Effector memory CD8-positive, alpha-beta T cell (primary cell): ENCODE data around the gene FGF12.

Experiments
- ATAC-seq: fragments of 150-1000 bp; cut with Tn5 transposase; replicated peaks from 2 replicates; pipeline ENCODE4 v1.10.0; 2021; ENCODE audit warnings: mild to moderate bottlenecking, moderate library complexity
- DNase-seq, 3 experiments: peaks; one replicate each; pipeline ENCODE4 v3.0.0; 2021
- H3K27ac Mint-ChIP-seq, 2 donors: one replicate each; pipeline ENCODE4 v1.8.0; 2022; ENCODE audit warnings: mild to moderate bottlenecking in 2 of 2, mixed read lengths in 2 of 2, moderate library complexity in 2 of 2
- H3K27me3 Mint-ChIP-seq, 2 donors: one replicate each; pipeline ENCODE4 v1.8.0; 2022; ENCODE audit warnings: mixed read lengths in 2 of 2
- H3K36me3 Mint-ChIP-seq: one replicate; pipeline ENCODE4 v1.8.0; 2022; ENCODE audit warnings: mild to moderate bottlenecking, moderate library complexity, mixed read lengths; ENCODE audit not compliant: insufficient read depth
- H3K4me1 Mint-ChIP-seq, 2 donors: one replicate each; pipeline ENCODE4 v1.8.0; 2022; ENCODE audit warnings: low read depth in 2 of 2, mixed read lengths in 2 of 2
- H3K4me3 Mint-ChIP-seq, 2 donors: one replicate each; pipeline ENCODE4 v1.8.0; 2022; ENCODE audit warnings: mild to moderate bottlenecking in 2 of 2, mixed read lengths in 2 of 2, moderate library complexity in 2 of 2
- H3K9me3 Mint-ChIP-seq, 2 donors: one replicate each; pipeline ENCODE4 v1.8.0; 2022; ENCODE audit warnings: mixed read lengths in 2 of 2

The FGF12 gene

GRCh38 chr3:192563417-192563816 lies 163.9 kb downstream of the FGF12 start:
- Mint-ChIP-seq H3K27ac (no peak overlapping the region), H3K9me3 (no peaks in the 10 kb centered on the region), H3K4me1 (no peaks in the 10 kb centered on the region), H3K27me3 (no peaks in the 10 kb centered on the region), H3K36me3 (no peaks in the 10 kb centered on the region), H3K4me3 (no peak overlapping the region)
- DNase-seq (no peak), ATAC-seq (no peak)

GRCh38 chr3:192553707-192554106 lies 173.6 kb downstream of the FGF12 start:
- H3K9me3 Mint-ChIP-seq, result peaks cover 12 to 13% of the 10 kb centered on the region in 2 donors
- no peak for ATAC-seq
- no peaks in the 10 kb centered on the region for H3K27me3 Mint-ChIP-seq
- H3K27ac Mint-ChIP-seq, result no peak overlapping the region
- H3K4me1 Mint-ChIP-seq, result no peaks in the 10 kb centered on the region
- H3K36me3 Mint-ChIP-seq, result no peaks in the 10 kb centered on the region
- no peak for DNase-seq
- H3K4me3 Mint-ChIP-seq, result no peak overlapping the region

- no peak for DNase-seq
- Mint-ChIP-seq H3K27ac (no peak overlapping the region), H3K4me3 (no peak overlapping the region), H3K9me3 (peaks cover 12 to 13% of the 10 kb centered on the region in 2 donors), H3K36me3 (no peaks in the 10 kb centered on the region), H3K27me3 (no peaks in the 10 kb centered on the region), H3K4me1 (no peaks in the 10 kb centered on the region)
- no peak for ATAC-seq
Observed at GRCh38 chr3:192550356-192550755, 177.0 kb downstream of the FGF12 start.

- H3K4me1 Mint-ChIP-seq, result no peaks in the 10 kb centered on the region
Observed at GRCh38 chr3:192545333-192545732, 182.0 kb downstream of the FGF12 start.

GRCh38 chr3:192543163-192543562 lies 184.2 kb downstream of the FGF12 start:
- Mint-ChIP-seq H3K4me1 (no peaks in the 10 kb centered on the region), H3K36me3 (no peaks in the 10 kb centered on the region), H3K27me3 (no peaks in the 10 kb centered on the region), H3K9me3 (peaks cover 0 to 12% of the 10 kb centered on the region in 2 donors), H3K27ac (no peak overlapping the region), H3K4me3 (no peak overlapping the region)
- no peak for DNase-seq
- ATAC-seq, result no peak

More at GRCh38 chr3:192545333-192545732, 182.0 kb downstream of the FGF12 start:
- ATAC-seq (no peak), DNase-seq (no peak)
- Mint-ChIP-seq H3K36me3 (no peaks in the 10 kb centered on the region), H3K4me3 (no peak overlapping the region), H3K27ac (no peak overlapping the region), H3K27me3 (no peaks in the 10 kb centered on the region), H3K9me3 (peaks cover under 1 to 7% of the 10 kb centered on the region in 2 donors)

GRCh38 chr3:192516820-192517219 lies 210.5 kb downstream of the FGF12 start:
- no peak for DNase-seq
- ATAC-seq, result no peak
- H3K27me3 Mint-ChIP-seq, result peaks cover 0 to 33% of the 10 kb centered on the region in 2 donors

GRCh38 chr3:192515664-192516045 lies 211.7 kb downstream of the FGF12 start:
- Mint-ChIP-seq H3K4me3 (no peak overlapping the region), H3K4me1 (no peaks in the 10 kb centered on the region), H3K36me3 (no peaks in the 10 kb centered on the region)

More at GRCh38 chr3:192516820-192517219, 210.5 kb downstream of the FGF12 start:
- no peak overlapping the region for H3K27ac Mint-ChIP-seq
- H3K4me3 Mint-ChIP-seq, result no peak overlapping the region
- H3K4me1 Mint-ChIP-seq, result no peaks in the 10 kb centered on the region
- H3K36me3 Mint-ChIP-seq, result no peaks in the 10 kb centered on the region
- peaks cover 0 to 3% of the 10 kb centered on the region in 2 donors for H3K9me3 Mint-ChIP-seq

GRCh38 chr3:192514754-192515663 lies 212.3 kb downstream of the FGF12 start:
- ATAC-seq (no peak), DNase-seq (no peak)
- Mint-ChIP-seq H3K4me3 (no peak overlapping the region), H3K27ac (no peak overlapping the region), H3K9me3 (peaks cover 0 to 3% of the 10 kb centered on the region in 2 donors), H3K27me3 (peaks cover 0 to 33% of the 10 kb centered on the region in 2 donors), H3K4me1 (no peaks in the 10 kb centered on the region), H3K36me3 (no peaks in the 10 kb centered on the region)

More at GRCh38 chr3:192515664-192516045, 211.7 kb downstream of the FGF12 start:
- Mint-ChIP-seq H3K27ac (no peak overlapping the region), H3K9me3 (peaks cover 0 to 3% of the 10 kb centered on the region in 2 donors), H3K27me3 (peaks cover 0 to 33% of the 10 kb centered on the region in 2 donors)
- DNase-seq (no peak), ATAC-seq (no peak)

- H3K27me3 Mint-ChIP-seq, result peaks cover 0 to 33% of the 10 kb centered on the region in 2 donors
- peaks cover 0 to 2% of the 10 kb centered on the region in 2 donors for H3K9me3 Mint-ChIP-seq
- H3K4me3 Mint-ChIP-seq, result no peak overlapping the region
- ATAC-seq (no peak), DNase-seq (no peak)
- no peak overlapping the region for H3K27ac Mint-ChIP-seq
- H3K4me1 Mint-ChIP-seq, result no peaks in the 10 kb centered on the region
- no peaks in the 10 kb centered on the region for H3K36me3 Mint-ChIP-seq
Observed at GRCh38 chr3:192514081-192514753, 213.1 kb downstream of the FGF12 start.

GRCh38 chr3:192505731-192506130 lies 221.6 kb downstream of the FGF12 start:
- Mint-ChIP-seq H3K4me1 (no peaks in the 10 kb centered on the region), H3K27ac (no peak overlapping the region), H3K27me3 (no peaks in the 10 kb centered on the region), H3K36me3 (no peaks in the 10 kb centered on the region), H3K4me3 (no peak overlapping the region), H3K9me3 (peaks cover 0 to 2% of the 10 kb centered on the region in 2 donors)
- ATAC-seq (no peak), DNase-seq (no peak)

- Mint-ChIP-seq H3K36me3 (no peaks in the 10 kb centered on the region), H3K4me1 (no peaks in the 10 kb centered on the region), H3K4me3 (no peak overlapping the region), H3K27ac (no peak overlapping the region), H3K27me3 (no peaks in the 10 kb centered on the region), H3K9me3 (peaks cover 0 to 2% of the 10 kb centered on the region in 2 donors)
- ATAC-seq, result no peak
- DNase-seq, result no peak
Observed at GRCh38 chr3:192501401-192501800, 225.9 kb downstream of the FGF12 start.

- DNase-seq, result no peak
- no peak overlapping the region for H3K4me3 Mint-ChIP-seq
- peaks cover 1 to 8% of the 10 kb centered on the region in 2 donors for H3K9me3 Mint-ChIP-seq
- H3K4me1 Mint-ChIP-seq, result no peaks in the 10 kb centered on the region
- no peak for ATAC-seq
- no peak overlapping the region for H3K27ac Mint-ChIP-seq
- no peaks in the 10 kb centered on the region for H3K36me3 Mint-ChIP-seq
- H3K27me3 Mint-ChIP-seq, result no peaks in the 10 kb centered on the region
Observed at GRCh38 chr3:192496905-192497587, 230.3 kb downstream of the FGF12 start.

GRCh38 chr3:192494174-192494573 lies 233.2 kb downstream of the FGF12 start:
- ATAC-seq (no peak), DNase-seq (no peak)
- no peaks in the 10 kb centered on the region for H3K4me1 Mint-ChIP-seq
- H3K27ac Mint-ChIP-seq, result no peak overlapping the region
- H3K9me3 Mint-ChIP-seq, result peaks cover 3 to 8% of the 10 kb centered on the region in 2 donors
- no peaks in the 10 kb centered on the region for H3K27me3 Mint-ChIP-seq
- no peak overlapping the region for H3K4me3 Mint-ChIP-seq
- H3K36me3 Mint-ChIP-seq, result no peaks in the 10 kb centered on the region
